Measurements from ENCODE around the gene SPHKAP. TPM values are rescaled to one million over a fixed set of nuclear protein-coding genes. Genes with fewer than 3 reads are reported as not detected.

The SPHKAP gene
- total RNA-seq, 2 experiments from 2014 or later, result not detected

DNA sequence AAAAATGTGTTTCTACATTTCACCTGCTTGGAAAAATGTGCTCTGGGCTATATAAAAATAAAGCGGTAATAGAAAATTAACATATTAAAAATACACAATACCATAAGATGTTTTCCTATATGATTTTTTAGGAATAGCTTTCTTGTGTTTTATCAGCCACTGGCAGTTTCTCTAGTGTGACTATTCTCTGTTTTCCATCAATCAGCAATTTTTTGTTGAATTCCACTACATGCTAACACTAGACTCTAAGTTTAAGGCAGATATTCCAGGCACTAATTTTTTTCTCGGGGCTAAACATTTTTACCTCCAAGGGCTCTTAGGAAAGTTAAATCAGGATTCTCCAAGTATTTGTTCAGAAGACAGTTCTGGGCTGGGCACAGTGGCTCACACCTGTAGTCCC is 140.5 kb downstream of the SPHKAP start:
- Mint-ChIP-seq H3K4me1 (no peaks in the 10 kb centered on the region), H3K27ac (no peak overlapping the region), H3K4me3 (no peak overlapping the region), H3K9me3 (no peaks in the 10 kb centered on the region), H3K36me3 (ENCODE audit: low read depth) (no peaks in the 10 kb centered on the region), H3K27me3 (no peaks in the 10 kb centered on the region)
- DNase-seq, result no peak
- CTCF ChIA-PET, result interaction anchor here (0.7 kb wide), 1 partner anchor 669 kb away, joined by 3 read pairs; no protein-coding TSS in a partner anchor
- POLR2A ChIA-PET, result no interaction called here

DNA sequence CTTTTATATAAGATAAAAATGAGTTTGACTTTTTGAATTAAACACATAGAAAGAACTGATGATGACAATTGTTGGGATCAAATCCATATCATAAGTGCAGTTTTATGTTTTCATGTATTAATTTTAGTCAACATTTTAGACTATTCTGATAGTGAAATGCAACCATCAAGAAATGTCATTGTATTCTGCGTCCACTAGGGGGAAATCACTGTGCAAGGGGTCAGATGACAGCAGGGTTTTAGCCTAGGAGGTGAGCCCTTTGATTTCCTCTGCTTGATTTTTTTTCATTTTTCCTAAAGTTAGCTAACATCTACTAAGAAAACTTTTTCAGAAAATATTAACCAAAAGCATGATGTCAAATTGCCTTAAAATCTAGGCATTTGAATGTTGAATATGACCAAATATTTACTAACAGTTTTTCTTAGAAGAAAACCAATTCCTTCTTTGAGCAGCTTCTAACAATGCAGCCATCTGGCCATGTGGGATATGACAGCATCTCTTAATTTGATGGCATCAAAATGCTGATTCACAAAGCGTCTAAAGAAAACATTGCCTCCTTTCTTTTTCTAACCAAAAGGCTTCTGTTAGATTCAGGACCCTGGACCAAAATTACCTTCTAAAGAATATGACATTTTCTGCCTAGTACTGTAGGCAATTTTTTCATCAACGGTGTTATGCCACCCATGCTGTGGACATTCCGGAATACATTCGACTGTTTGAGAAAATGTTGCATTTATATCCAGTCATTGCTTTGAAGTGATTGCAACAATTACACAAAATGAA is 141.5 kb downstream of the SPHKAP start:
- H3K9me3 Mint-ChIP-seq, result no peaks in the 10 kb centered on the region
- H3K4me3 Mint-ChIP-seq, result no peak overlapping the region
- no peaks in the 10 kb centered on the region for H3K27me3 Mint-ChIP-seq
- no peak overlapping the region for H3K27ac Mint-ChIP-seq
- no peaks in the 10 kb centered on the region for H3K36me3 Mint-ChIP-seq (ENCODE audit: low read depth)
- H3K4me1 Mint-ChIP-seq, result no peaks in the 10 kb centered on the region
- POLR2A ChIA-PET, result no interaction called here
- no peak for DNase-seq
- CTCF ChIA-PET, result interaction anchor here (1.1 to 1.2 kb wide), 2 partner anchors 7 to 421 kb away, joined by 3 to 6 read pairs; no protein-coding TSS in a partner anchor

DNA sequence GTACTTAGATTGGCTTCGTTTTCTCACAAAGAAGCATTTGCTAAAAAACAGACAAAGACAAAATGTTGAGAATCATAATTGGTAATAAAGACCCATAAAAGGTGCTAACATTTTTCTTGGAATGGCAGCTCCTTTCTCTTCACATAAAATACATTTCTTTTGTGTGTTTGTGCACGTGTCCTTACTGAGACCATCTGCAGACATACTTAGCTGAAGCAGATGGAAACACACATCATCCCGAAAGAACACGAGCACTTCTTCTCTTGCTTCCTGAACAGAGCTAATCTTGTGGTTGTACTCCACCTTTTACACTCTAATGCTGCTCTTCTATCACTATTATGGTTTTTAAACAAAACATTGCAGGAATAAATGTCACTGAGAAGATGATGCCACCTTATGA is 142.5 kb downstream of the SPHKAP start:
- Mint-ChIP-seq H3K4me3 (no peak overlapping the region), H3K36me3 (ENCODE audit: low read depth) (no peaks in the 10 kb centered on the region), H3K9me3 (no peaks in the 10 kb centered on the region), H3K27me3 (no peaks in the 10 kb centered on the region), H3K4me1 (no peaks in the 10 kb centered on the region), H3K27ac (no peak overlapping the region)
- POLR2A ChIA-PET, result no interaction called here
- CTCF ChIA-PET, result interaction anchor here (1.2 kb wide), 1 partner anchor 8 kb away, joined by 6 read pairs; no protein-coding TSS in a partner anchor
- no peak for DNase-seq

DNA sequence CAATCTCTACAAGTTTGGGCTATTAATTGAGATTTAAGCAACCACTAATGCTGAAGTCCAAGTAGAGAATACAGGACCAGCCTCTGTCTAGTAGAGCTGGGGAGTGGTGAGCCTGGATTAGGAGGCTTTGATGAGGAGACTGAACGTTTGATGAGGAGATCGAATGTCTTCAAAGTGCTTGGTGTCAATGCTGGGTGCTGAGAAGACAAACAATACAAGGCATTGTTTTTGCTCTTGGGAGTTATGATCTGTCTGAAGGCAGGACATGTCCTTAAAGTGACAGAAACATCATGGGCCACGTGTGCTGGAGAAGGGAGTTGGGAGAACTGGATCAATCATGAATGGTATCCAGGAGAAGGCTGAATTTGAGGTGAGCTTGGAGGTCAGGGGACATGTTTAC is 143.6 kb downstream of the SPHKAP start:
- Mint-ChIP-seq H3K4me3 (no peak overlapping the region), H3K36me3 (ENCODE audit: low read depth) (no peaks in the 10 kb centered on the region), H3K9me3 (no peaks in the 10 kb centered on the region), H3K27me3 (no peaks in the 10 kb centered on the region), H3K27ac (no peak overlapping the region), H3K4me1 (no peaks in the 10 kb centered on the region)
- ChIA-PET POLR2A (no interaction called here), CTCF (no interaction called here)
- DNase-seq, result no peak

DNA sequence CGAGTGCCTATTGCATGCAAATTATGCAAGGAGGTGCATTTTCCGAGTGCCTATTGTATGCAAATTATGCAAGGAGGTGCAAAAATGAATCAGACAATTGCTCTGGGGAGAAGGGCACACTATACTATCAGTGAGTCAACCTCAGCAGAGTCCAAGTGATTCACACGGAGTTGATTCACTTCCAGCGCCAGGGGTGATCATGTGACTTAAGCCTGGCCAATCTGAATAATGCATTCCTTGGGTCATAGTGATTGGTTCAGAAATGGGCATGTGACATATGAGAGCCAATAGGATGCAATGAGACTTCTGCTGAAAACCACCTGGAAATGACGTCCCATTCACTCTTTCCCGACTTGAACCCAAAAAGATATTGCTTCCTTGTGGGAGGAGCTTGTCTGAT is 157.9 kb downstream of the SPHKAP start:
- no peaks in the 10 kb centered on the region for H3K27me3 Mint-ChIP-seq
- H3K36me3 Mint-ChIP-seq (ENCODE audit: low read depth), result no peaks in the 10 kb centered on the region
- DNase-seq, result no peak
- no peak overlapping the region for H3K4me3 Mint-ChIP-seq
- no peak overlapping the region for H3K27ac Mint-ChIP-seq
- H3K9me3 Mint-ChIP-seq, result no peaks in the 10 kb centered on the region
- CTCF ChIA-PET, result no interaction called here
- H3K4me1 Mint-ChIP-seq, result no peaks in the 10 kb centered on the region
- POLR2A ChIA-PET, result no interaction called here

DNA sequence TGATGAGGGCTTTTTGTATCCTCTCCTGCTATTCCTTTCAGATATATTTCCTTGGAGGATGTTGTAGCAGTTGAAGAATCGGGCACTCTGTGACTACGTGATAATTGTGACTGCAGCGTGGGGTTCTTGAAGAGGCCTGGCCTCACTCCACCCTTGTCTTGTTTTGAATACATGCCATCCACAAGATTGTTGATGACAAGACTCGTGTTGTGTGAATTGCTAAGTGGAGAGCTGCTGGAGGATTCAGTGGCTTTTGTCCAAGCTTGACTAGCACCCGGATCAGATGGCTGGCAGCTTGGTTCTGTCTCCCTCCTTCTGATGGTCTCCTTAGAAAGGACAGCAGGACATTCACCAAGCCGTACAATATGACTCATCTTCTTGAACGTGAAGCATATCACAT is 163.2 kb downstream of the SPHKAP start:
- no peak for DNase-seq
- Mint-ChIP-seq H3K27me3 (no peaks in the 10 kb centered on the region), H3K27ac (no peak overlapping the region), H3K36me3 (ENCODE audit: low read depth) (no peaks in the 10 kb centered on the region), H3K9me3 (no peaks in the 10 kb centered on the region), H3K4me3 (no peak overlapping the region), H3K4me1 (no peaks in the 10 kb centered on the region)
- CTCF ChIA-PET, result no interaction called here
- POLR2A ChIA-PET, result no interaction called here

DNA sequence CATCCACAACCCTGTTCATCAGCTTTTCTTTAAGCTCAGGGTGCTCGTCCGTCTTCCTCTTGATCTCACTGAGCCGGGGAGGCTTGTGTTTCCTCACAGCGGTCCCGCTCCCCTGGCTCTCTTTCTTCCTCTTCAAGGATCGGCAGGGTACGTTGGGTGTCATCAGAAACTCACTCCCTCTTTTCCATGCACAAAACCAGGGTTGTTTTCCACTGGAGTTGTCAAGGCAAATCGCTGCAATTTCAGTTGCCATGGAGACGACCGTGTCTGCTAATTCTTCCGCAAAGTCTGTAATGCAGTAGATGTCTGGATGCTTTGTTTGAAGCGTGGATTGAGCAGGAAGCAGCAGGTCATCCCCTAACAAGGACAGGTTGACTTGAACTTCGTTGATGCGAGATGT is 163.7 kb downstream of the SPHKAP start:
- DNase-seq, result no peak
- Mint-ChIP-seq H3K27me3 (no peaks in the 10 kb centered on the region), H3K36me3 (ENCODE audit: low read depth) (no peaks in the 10 kb centered on the region), H3K27ac (no peak overlapping the region), H3K9me3 (no peaks in the 10 kb centered on the region), H3K4me1 (no peaks in the 10 kb centered on the region), H3K4me3 (no peak overlapping the region)
- ChIA-PET CTCF (no interaction called here), POLR2A (no interaction called here)

DNA sequence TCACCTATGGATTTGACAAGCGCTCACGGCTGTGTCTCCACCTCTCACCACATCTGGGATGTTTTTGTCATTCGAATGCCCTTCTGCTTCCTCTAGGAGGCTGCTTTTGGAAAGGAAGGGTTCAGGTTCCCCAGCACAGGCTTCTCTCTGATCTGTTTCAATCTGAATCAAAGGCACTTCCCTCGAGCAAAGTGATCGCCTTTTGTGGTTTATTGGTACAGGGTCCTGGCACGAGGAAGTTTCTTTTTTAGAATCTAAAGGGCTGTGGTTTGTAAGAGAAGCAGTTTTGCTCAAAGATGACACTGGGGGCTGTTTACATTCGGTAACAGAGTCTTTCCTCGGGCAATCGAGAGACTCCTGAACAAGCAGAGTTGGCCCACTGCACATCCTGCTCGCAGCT is 165.1 kb downstream of the SPHKAP start:
- CTCF ChIA-PET, result interaction anchor here (0.6 kb wide), 1 partner anchor 275 kb away, joined by 4 read pairs; no protein-coding TSS in a partner anchor
- Mint-ChIP-seq H3K27me3 (no peaks in the 10 kb centered on the region), H3K4me1 (no peaks in the 10 kb centered on the region), H3K36me3 (ENCODE audit: low read depth) (no peaks in the 10 kb centered on the region), H3K4me3 (no peak overlapping the region), H3K27ac (no peak overlapping the region), H3K9me3 (no peaks in the 10 kb centered on the region)
- POLR2A ChIA-PET, result no interaction called here
- no peak for DNase-seq

DNA sequence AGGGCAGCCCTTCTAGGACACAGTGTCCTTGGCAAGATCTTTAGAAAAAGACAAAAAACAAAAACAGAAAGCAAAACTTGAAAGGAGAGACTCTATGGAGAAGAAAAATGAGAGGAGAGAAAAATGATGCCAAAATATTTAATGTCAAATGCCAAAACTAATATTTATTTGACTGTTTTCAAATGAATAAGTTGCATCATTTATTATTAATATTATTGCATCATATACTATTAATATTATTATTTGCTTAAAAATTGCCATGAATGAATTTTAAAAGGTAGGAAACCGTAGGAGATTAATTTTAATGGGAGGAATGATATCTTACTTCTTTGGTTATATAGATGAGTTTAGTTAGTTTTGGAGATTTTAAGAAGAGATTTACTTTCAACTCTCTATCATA is 165.7 kb downstream of the SPHKAP start:
- ChIA-PET CTCF (no interaction called here), POLR2A (no interaction called here)
- Mint-ChIP-seq H3K27ac (no peak overlapping the region), H3K27me3 (no peaks in the 10 kb centered on the region), H3K9me3 (no peaks in the 10 kb centered on the region), H3K4me3 (no peak overlapping the region), H3K36me3 (ENCODE audit: low read depth) (no peaks in the 10 kb centered on the region), H3K4me1 (no peaks in the 10 kb centered on the region)
- DNase-seq, result no peak

DNA sequence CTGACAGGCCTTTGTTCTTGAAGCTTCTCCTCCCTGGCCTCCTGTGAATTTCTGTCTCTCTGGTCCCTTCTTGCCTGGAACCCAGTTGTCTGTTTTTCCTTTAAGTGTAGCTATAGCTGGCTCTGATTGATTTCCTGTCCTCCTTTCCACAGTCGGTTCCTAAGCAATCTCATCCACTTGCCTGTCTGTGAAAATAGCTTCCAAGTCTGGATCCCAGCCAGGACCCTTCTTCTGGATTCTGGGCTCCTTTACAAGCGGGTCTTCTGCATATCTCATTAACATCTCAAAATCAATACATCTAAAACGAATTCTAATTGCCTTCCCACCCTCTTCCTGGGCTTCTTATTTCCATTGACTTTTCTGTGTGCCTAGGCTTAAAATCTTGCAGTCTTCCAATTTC is 185.1 kb downstream of the SPHKAP start:
- H3K4me1 Mint-ChIP-seq, result no peaks in the 10 kb centered on the region
- H3K27me3 Mint-ChIP-seq, result no peaks in the 10 kb centered on the region
- POLR2A ChIA-PET, result no interaction called here
- no peaks in the 10 kb centered on the region for H3K9me3 Mint-ChIP-seq
- CTCF ChIA-PET, result no interaction called here
- DNase-seq, result no peak
- no peak overlapping the region for H3K4me3 Mint-ChIP-seq
- H3K36me3 Mint-ChIP-seq (ENCODE audit: low read depth), result no peaks in the 10 kb centered on the region
- no peak overlapping the region for H3K27ac Mint-ChIP-seq

DNA sequence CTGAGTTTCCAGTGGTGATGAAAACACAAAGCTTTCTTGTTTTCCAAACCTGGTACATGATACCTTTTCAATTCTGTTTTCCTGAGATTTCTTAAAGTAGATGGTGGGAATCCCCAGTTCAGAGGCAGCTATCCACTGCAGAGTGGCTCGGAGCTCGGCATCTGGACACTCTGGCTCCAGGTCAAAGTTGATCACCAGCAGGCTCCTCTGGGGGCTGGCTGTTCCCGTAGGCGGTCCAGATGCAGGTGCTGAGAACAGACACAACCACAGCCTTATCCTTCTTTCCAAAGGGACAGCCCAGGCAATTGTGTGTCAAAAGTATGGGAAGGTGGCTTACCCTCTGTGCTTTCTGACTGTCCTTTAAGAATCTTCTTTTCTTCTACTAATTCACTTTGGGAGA is 190.6 kb downstream of the SPHKAP start:
- no peak overlapping the region for H3K4me3 Mint-ChIP-seq
- H3K27me3 Mint-ChIP-seq, result no peaks in the 10 kb centered on the region
- no peaks in the 10 kb centered on the region for H3K36me3 Mint-ChIP-seq (ENCODE audit: low read depth)
- ChIA-PET CTCF (interaction anchor here (1.1 kb wide), 1 partner anchor 333 kb away, joined by 3 read pairs; no protein-coding TSS in a partner anchor), POLR2A (no interaction called here)
- no peak for DNase-seq
- H3K9me3 Mint-ChIP-seq, result no peaks in the 10 kb centered on the region
- H3K4me1 Mint-ChIP-seq, result no peaks in the 10 kb centered on the region
- H3K27ac Mint-ChIP-seq, result no peak overlapping the region

DNA sequence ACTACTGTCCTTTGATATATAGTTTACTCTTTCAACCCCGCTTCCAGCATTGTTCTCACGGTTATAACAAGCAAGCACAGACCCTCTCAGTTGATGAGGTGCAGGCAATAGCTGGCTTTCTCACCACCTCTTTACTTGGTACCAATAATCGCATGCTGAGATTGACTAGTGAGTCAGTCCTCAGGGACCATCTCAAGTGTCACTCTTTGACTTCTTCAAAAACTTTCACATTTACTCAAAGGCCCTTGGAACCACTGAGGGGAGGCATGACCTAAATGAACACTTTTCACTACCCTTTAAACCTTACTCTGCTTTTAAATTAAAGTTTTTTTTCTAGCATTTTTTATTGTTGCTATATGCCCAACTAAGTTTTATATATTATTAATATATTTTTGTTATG is 208.2 kb downstream of the SPHKAP start:
- H3K27ac Mint-ChIP-seq, result no peak overlapping the region
- no peaks in the 10 kb centered on the region for H3K4me1 Mint-ChIP-seq
- H3K4me3 Mint-ChIP-seq, result no peak overlapping the region
- CTCF ChIA-PET, result no interaction called here
- no peak for DNase-seq
- H3K36me3 Mint-ChIP-seq (ENCODE audit: low read depth), result no peaks in the 10 kb centered on the region
- POLR2A ChIA-PET, result no interaction called here
- no peaks in the 10 kb centered on the region for H3K27me3 Mint-ChIP-seq
- H3K9me3 Mint-ChIP-seq, result no peaks in the 10 kb centered on the region

DNA sequence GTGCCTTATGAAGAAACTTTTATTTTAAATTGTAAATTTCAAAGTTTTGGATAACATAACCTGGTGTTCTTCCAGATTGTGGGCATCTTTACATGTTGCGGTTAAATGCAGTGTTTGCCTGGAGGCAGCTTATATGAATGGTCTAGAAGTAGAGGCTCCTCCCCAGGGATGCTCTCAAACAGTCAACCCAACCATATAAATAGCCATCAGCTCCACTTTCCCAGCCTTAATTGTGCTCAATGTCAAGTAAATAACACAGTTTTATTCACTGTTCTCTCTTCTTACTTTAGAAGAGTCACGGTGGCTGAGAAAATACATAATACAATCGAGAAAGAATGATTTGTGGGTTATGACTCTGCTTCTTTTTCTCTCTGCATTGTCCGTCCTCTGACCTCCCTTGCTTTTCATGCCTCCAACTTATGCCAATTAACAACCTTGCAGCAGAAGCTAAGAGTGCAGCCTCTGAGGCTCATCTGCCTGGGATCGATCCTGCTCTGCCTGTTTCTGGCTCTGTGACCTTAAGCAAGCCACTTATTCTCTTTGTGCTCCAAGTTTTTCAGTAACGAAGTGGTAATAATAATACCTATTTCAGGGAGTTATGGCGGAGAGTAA is 209.8 kb downstream of the SPHKAP start:
- no peaks in the 10 kb centered on the region for H3K36me3 Mint-ChIP-seq (ENCODE audit: low read depth)
- ChIA-PET POLR2A (no interaction called here), CTCF (no interaction called here)
- no peaks in the 10 kb centered on the region for H3K27me3 Mint-ChIP-seq
- H3K27ac Mint-ChIP-seq, result no peak overlapping the region
- H3K9me3 Mint-ChIP-seq, result no peaks in the 10 kb centered on the region
- DNase-seq, result no peak
- no peaks in the 10 kb centered on the region for H3K4me1 Mint-ChIP-seq
- no peak overlapping the region for H3K4me3 Mint-ChIP-seq

DNA sequence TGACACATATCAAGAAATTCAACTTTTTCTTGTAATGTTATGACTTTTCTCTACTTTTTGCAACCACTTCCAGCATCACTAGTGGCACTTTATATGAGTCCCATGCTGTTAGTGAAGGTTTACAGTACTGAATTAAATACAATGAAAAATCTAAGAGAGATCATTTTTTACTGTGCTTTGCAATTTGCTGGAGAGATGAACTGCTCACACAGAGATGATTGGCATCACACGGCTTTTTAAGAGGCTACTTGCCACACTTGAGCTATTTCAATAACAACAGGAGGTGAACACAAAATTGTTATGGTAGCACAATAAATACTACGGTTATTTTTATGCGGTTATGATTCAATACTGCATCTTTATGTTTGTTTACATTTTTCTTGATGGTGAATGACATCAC is 221.2 kb downstream of the SPHKAP start:
- H3K4me1 Mint-ChIP-seq, result no peaks in the 10 kb centered on the region
- POLR2A ChIA-PET, result no interaction called here

More for the DNA sequence above, 221.2 kb downstream of the SPHKAP start:
- Mint-ChIP-seq H3K27ac (no peak overlapping the region), H3K4me3 (no peak overlapping the region), H3K36me3 (ENCODE audit: low read depth) (no peaks in the 10 kb centered on the region), H3K9me3 (no peaks in the 10 kb centered on the region), H3K27me3 (no peaks in the 10 kb centered on the region)
- no peak for DNase-seq
- CTCF ChIA-PET, result interaction anchor here (0.6 kb wide), 1 partner anchor 28 kb away, joined by 3 read pairs; no protein-coding TSS in a partner anchor
